HG03064 (cell line): ENCODE results near the gene MRPL20.
A peak's percentile ranks its signal among the peaks of the same experiment; 100 is the strongest.
"Not testable (repeated sequence)": the region's sequence is repeated elsewhere in the genome, so short reads cannot be mapped to it uniquely, and the experiment has no call there.

Source experiments
- ATAC-seq: cut with Tn5 transposase; IDR thresholded peaks from one replicate; pipeline ENCODE4 v1.9.1; 2021; ENCODE audit warnings: low read depth; ENCODE audit not compliant: unreplicated experiment

MRPL20 gene

DNA sequence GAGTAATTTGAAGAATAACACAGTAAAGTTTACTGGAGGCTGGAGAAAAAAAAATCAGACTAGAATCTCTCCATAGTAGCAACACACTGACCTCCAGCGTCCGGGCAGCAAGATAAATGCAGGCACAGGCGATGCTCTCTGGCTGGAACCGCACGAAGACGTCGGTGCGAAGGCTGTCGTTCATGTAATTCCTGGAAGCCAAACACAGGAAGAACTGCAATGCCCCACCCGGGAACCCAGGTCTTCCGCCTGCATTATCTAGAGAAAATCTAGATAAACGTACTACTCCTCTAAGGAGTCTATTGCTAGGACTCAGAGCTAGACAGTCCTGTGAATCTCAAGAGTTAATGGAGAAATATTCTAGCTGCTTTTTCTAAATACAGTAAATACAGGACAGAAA, 16.4 kb downstream of the MRPL20 start:
- no peak for ATAC-seq

DNA sequence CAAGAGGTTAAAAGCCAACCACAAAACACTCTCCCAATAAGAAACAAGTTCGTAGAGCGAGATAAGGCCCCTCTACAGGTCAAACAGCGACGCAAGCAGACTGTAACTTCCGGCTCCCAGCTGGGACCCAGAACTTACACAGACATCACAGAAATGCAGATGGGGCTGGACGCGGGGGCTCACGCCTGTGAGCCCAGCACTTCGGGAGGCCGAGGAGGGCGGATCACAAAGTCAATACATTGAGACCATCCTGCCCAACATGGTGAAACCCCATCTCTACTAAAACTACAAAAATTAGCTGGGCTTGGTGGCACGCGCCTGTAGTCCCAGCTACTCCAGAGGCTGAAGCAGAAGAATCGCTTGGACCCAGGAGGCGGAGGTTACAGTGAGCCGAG, 19.0 kb downstream of the MRPL20 start:
- no peak for ATAC-seq

DNA sequence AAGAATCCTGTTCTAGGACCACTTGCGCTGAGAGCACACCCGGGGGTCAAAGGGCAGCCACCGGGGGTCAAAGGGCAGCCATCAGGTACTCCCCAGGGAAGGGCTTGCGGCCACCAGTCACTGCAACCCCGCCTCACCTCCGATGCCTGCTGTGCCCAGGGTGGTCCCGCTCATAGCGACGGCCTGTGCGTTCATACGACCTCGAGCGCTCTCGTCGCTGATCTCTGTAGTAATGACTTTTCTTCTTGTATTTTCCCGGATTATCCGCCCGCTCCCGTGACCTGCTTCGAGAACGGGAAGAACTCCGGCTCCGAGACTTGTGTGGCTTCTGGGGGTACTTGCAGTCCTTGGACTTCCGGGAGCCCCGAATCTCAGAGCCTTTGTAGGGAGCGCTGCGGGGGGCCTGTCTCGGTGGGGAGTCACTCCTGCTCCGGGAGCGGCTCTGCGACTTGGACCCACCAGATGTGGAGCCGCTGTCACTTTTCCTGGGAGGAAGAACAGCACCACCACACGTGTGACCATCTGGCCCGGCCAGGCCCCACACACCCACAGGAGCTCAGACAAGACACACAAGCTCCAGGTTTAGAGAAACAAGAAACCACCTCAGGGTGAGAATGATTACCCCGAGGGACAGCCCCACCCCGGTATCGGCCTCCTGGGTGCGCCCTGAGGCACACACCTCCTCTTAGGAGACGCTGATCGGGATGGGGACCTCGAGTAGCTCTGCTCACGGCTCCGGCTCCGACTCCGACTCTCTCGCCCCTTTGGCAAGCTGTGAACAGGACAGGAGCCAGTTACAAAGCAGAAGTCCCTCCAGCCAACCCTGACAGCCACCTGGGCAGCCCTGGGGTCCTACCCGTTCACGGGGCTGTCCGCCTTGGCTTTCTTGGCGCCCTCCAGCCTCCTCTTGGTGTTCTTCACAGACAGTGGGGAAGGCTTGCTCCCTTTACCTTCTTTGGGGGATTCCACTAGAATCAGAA, 19.7 kb downstream of the MRPL20 start:
- no peak for ATAC-seq

DNA sequence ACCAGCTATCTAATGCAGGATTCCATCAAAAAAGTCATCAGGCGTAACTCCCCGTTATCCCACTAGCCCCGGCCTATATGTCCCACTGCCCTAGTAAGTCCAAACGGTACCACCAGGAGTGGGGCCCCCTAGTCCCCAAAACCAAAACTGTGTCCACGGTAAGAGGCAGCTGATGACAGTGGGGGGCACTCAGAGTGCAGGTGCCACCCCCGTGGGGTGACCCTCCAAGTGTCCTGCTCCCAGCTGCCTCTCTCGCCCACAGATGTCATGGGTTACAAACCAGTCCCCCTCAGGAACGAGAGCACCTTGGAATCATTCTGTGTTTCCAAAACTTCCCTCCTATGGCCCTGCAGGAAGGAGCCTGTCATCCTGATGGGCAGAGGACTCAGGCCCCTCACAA, 21.2 kb downstream of the MRPL20 start:
- no peak for ATAC-seq

DNA sequence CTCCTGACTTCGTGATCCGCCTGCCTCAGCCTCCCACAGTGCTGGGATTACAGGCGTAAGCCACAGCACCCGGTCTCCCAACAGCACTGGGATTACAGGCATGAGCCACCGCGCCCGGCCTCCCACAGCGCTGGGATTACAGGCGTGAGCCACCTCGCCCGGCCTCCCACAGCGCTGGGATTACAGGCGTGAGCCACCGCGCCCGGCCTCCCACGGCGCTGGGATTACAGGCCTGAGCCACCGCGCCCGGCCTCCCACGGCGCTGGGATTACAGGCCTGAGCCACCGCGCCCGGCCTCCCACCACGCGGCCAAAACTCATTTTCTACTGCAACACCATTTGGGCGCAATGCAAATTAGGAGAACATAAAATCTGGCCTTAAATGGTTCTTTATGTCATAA, 21.8 kb downstream of the MRPL20 start:
- ATAC-seq = not testable (repeated sequence)

DNA sequence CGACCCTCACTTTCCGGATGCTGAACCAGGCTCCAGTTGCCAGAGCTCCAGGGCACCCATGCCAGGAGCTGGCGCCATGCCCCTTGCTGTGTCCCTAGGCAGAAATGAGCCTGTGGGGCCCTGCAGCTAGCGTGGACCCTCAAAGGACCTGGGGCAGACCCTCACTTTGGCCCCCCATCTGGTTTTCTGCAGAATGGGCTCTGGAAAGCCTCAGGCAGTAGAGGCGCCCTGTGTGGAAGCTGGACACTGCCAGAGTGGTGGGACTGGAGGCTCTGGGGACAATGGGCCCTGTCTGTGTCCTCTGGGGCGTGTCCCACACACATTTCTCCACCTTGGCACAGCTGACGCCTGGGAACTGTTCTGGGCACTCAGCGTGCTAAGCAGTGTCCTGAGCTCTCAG, 25.8 kb downstream of the MRPL20 start:
- no peak for ATAC-seq

DNA sequence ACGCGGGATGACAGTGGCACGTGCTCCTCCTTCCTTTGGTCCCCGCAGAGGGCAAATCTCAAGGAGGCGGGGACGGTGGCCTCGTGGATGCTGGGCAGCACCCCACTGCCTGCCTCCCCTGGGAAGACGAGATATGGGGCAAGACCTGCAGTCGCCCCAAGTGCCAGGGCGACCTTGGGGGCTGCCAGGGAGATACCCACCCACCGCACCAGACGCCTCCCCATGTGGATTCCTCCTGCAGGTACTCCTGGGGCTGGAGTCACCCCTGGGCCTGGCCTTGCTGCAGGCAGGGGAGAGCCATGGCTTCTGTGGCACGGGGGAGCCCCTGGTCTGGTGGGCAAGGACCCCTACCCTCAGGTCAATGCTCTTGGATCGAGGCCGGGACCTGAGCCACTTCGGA, 26.2 kb downstream of the MRPL20 start:
- ATAC-seq = no peak

DNA sequence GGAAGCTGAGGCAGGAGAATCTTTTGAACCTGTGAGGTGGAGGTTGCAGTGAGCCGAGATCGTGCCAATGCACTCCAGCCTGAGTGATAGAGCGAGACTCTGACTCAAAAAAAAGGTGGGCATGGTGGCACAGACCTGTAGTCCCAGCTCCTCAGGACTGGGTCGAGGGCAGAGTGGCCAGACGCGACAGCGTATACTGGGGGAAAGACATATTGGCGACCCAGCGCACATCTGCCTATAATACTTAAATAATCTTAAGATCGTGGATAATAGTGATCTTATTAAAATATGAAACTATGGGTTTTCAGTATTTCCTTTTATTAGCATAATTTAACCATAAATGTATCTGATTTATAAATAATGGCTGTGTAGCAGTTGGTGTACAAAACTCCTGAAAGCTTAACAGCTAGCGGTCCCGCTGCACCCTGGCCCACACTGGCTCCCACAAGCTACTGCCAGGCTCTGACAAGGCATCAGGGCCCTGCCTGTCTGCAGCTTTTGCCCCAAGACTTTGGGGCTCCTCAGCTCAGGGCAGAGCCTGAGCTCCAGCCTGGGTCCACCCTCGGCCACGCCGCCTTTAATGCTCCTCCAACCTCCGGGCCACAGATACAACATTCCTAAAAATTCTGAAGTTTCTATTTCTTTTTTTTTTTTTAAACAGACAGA, 29.4 kb downstream of the MRPL20 start:
- ATAC-seq = no peak

DNA sequence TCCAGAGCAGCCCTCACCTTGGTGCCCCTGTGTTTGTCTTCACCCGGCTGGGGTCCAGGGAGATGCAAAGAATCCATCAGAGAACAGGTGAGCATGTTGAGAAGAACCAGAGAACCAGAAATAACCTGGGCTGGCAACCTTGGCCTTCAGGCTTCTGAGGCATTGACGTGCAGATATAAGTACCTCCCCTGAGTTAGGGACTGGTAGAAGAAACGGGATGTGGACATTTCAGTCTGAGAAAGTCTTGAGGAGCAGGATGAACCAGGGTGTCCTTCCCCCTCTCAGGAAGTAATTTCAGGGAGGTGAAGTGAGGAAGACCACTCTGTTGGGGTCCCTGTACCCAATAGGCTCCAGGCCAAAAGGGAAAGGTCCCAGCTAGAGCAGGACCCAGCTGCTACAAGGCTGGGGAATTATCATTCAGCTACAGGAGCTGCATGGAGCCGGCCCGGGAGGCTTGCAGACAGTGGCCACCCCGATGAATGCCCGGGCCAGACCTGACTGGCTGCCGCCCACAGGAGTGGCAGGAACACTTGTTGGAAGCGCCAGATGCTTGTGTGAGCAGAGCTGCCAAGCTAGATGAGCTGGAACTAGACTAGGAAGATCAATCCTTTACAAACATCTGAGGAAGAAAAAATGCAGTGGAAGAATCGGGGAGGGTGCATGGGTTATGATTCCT, 30.4 kb downstream of the MRPL20 start:
- no peak for ATAC-seq

DNA sequence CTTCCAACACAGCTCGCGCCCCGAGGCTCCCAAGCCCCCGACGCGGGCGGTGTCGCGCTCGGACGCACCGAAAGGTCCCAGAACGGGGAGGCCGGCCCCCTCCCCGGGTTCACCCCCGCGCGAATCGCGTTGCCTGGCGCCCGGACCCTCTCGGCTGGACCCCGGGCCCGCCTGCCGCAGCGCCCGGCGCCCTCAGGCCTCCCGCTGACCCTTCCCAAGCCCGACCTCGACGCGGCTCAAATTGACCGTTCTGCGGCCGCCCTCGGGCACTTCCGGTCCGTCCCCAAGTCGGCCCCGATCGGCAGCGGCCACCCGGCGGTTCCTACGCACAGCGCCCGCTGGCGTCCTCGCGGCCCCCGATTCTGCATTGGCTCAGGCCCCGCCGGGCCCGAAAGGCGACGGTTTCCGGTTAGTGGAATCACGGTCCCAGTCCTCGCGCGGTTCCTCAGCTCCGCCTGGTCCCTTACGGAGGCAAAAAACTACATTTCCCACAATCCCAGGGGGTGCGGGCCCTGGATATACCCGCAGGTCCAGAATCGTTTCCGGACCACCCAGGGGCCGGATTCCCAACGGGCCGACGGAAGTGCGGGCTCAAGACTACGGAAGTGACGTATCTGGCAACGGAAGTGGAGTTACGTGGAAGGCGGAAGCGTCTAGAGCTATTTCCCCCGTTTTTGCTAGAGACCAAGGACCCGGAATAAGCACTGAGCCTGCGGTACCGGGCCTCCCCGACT, 32.0 kb downstream of the MRPL20 start, which contains the start of gene AURKAIP1:
Gene AURKAIP1, minus strand, starts transcription at position 279 of the 734 bp plus-strand sequence. CDS start 451 bp downstream, outside the sequence.
- ATAC-seq = peak; percentile 86

DNA sequence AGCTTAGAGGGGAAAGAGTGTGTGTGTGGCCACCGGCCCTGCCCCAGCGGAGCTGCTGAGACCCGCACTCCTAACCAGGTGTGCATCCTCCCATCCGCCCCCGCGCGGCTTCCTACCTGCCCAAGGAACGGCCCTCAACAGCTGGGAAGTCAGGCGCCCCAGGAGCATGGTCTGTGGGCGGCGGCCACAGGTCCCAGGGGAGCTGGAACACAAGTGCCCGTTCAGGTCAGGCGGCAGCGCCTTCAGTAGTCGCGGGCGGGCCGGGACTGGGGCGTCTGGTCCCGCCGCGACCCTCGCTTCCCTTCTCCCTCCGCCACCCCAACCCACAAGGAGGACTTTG, 32.5 kb downstream of the MRPL20 start:
- ATAC-seq = no peak

DNA sequence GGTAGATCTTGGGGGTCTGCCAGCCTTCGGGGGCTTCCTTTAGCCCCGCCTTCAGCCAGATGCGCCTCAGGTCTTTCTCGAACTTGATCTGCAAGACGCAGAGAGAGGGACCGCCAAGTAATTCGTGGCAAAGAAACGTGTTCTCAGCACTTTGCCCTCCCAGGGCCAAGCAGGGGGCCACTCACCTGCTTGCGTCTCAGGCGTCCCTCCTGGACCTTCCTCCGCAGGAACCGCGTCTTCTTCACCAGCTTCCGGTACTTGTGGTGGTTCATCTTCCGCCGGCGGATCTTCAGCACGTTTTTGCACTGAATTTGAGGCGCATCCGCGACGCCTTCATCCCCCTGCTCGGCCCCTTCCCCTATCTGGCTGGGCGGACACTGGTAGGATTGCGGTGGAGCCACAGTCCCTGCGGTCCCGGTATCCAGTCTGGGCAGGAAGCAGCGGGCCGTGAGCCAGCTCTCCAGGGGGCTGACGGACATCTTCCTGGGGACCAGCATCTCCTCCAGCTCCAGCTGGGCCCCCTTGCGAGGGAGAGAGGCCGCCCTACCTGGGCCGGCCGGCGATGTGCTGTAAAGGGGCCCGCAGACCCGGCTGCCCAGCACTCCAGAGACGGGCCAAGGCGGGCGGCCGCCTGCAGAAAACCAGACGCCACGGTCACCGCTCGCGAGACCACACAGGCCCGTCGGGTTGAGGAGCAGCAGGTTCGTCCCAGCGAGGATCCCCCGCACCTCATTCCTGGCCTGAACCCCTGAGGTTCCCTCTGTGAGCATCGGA, 33.1 kb downstream of the MRPL20 start:
- ATAC-seq = no peak

DNA sequence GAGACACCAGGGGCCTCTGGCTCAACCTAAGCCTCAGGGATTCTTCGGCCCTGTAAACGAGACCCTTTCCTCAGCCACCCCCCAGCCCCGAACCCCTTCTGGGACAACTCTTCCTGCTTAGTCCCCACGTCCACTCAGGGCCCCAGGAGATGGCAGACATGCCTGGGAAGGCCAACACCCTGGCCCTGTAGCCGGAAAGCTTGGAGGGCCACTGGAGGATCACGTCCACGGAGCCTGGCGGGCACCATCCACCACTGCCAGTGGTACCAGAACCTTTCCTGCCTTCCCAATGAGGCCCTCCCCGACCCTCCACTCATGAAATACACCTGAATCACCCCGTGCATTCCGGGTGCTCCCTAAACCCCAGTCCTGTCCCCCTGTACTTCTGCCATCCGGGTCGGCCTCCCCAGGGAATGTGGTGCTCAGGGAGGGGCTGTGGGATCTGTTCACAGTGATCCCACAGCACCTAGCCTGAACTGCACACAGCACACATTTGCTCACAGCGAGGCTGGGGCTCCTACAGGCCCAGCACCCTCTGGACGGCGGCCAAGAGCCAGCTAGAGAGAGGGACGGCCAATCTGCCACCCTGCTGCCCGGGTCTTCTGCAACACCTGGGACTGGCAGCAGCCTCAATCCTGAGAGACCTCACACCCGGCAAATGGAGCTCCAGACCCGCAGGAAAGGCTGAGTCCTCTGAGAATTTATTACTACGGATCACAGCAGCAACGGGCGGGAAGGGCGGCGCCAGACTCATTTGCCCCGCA, 33.9 kb downstream of the MRPL20 start:
- no peak for ATAC-seq

DNA sequence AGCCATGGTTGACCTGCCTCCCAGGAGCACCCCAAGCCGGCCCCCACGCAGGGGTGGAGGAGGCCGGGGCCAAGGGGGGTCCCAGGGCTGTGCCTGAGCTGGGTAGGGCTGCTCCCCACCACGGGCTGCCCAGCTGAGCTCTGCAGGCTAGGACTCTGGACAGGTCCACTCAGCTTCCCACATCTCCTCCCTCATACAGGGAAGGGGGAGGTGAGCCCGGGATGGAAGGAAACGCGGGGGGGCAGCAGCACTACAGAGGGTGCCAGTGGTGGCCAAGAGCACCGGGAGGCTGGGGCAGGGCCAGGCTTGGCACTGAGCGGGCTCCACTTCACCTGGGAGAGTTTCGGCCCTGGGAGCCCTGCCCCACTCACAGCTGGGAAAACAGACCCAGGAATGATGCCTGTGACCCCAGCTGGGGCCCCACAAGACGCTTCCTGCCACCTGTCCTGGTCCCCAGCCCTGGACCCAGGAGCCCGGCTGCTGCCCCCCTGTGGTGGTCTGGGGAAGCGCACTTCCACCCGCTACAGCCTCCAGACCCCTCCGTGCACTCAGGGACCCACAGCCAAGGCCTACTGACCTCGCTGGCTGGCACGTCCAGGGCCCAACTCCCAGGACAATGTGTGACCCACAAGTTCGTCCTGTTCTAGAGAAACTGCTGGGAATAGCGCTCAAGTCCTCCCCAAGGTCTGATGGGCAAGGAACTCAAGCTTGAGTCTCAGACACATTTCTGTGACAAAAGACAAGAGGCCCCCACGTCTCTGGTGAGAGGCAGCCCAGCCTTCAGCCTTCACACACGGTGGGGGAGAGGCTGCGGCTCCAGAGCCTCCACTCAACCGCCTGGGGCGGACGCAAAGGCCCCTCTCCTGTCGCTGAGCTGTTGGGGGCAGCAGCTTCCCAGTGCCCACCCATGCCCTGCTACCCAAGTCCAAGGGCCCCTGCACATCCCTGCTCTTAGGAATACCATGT, 35.1 kb downstream of the MRPL20 start:
- ATAC-seq = no peak

DNA sequence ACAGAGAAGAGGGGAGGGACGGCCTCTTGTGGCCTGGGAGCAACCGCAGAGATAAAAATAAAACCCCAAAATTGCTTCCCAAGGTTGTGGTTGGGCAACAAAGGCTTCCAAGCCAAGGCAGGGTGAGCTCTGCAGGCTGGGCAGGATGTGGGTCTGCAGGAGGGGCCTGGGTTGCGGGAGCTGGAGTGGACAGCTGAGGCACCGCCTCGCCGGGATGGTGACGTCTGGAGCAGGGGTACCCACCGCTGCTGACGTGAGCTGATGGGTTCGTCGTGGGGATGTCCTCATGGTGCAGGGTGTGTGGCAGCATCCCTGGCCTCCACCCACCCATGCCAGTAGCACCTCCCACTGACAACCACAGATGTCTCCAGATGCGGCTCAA, 35.7 kb downstream of the MRPL20 start:
- ATAC-seq = no peak

DNA sequence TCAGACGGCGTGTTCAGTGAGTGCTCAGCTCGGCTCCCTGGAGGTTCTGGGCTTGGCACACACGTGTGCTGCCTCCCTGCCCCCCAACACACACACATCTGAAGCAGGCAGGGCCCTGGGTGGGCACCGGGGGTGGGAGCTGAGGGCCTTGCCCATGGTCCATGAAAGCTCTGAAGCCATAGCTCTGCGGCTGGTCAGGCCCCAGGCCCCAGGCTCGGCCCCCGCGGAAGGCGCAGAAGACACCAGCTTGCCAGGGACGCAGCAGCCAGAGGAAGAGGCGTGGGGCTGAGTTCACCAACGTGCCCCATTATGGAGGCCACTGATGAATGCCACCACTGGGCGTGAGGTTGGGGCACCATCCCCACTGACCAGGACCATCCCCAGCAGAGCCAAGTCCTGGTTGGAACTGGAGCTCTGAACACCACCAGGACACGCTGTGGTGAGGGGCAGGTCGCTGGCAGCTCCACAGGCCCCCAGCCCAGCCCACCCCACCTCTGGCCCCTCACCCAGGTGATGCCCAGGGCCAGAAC, 36.3 kb downstream of the MRPL20 start:
- no peak for ATAC-seq

DNA sequence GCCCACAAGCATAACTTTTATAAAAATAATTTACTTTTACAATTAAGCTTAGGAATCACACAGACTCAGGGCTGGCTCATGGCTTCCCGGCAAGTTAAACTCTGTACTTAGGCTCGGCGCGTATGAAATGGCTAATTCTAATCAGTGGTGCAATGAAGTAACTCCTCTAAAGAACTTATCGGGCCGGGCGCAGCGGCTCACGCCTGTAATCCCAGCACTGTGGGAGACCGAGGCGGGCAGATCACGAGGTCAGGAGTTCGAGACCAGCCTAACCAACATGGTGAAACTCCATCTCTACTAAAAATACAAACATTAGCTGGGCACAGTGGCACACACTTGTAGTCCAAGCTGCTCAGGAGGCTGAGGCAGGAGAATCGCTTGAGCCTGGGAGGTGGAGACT, 37.0 kb downstream of the MRPL20 start:
- not testable (repeated sequence) for ATAC-seq

DNA sequence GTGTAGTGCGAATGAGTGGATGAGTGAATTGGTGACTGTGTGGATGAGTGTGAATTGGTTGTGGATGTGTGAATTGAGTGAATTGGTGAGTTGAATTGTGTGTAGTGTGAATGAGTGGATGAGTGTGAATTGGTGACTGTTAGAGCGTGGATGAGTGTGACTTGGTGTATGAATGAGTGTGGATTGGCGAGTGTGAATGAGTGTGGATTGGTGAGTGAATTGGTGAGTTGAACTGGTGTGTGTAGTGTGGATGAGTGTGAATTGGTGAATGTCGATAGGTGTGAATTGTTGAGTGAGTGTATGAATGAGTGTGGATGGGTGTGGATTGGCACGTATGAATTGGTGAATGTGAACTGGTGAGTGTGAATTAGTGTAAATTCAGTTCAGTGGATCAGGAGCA, 39.8 kb downstream of the MRPL20 start:
- no peak for ATAC-seq
